BE2C (cell line): Measurements from ENCODE around the gene GNB2.
"Not testable (repeated sequence)": the region's sequence is repeated elsewhere in the genome, so short reads cannot be mapped to it uniquely, and the experiment has no call there.

ENCODE experiments used
- DNase-seq: peaks from one replicate; pipeline ENCODE4 v3.0.0-alpha.2; 2020
- H3K27me3 ChIP-seq: fragments of 250-450 bp; sonication (Bioruptor Pico); 2 replicates; pipeline ENCODE4 v1.5.1; 2020; ENCODE audit warnings: mild to moderate bottlenecking
- H3K36me3 ChIP-seq: fragments of 250-450 bp; sonication (Bioruptor Pico); 2 replicates; pipeline ENCODE4 v1.5.1; 2020; ENCODE audit warnings: mild to moderate bottlenecking
- H3K4me1 ChIP-seq: fragments of 250-450 bp; sonication (Bioruptor Pico); 2 replicates; pipeline ENCODE4 v1.5.1; 2020
- H3K4me3 ChIP-seq: 2 replicates; pipeline ENCODE4 v1.5.1; 2011; ENCODE audit warnings: low read depth, low read length
- H3K9me3 ChIP-seq: fragments of 250-450 bp; sonication (Bioruptor Pico); 2 replicates; pipeline ENCODE4 v1.5.1; 2020
- CTCF ChIP-seq: IDR thresholded peaks from 2 replicates; pipeline ENCODE4 v1.5.1; 2012; ENCODE audit warnings: mild to moderate bottlenecking, low read depth, low read length

Gene GNB2

GRCh38 chr7:100720671-100721504 is 47.3 kb downstream of the GNB2 start:
- peaks cover 61% of the 10 kb centered on the region for H3K27me3 ChIP-seq
- TF ChIP-seq CTCF, result no peak
- no peaks in the 10 kb centered on the region for H3K4me1 ChIP-seq
- H3K9me3 ChIP-seq, result no peaks in the 10 kb centered on the region
- DNase-seq, result no peak
- H3K4me3 ChIP-seq, result no peak overlapping the region
- no peaks in the 10 kb centered on the region for H3K36me3 ChIP-seq

GRCh38 chr7:100721505-100721812 is 47.9 kb downstream of the GNB2 start:
- Histone ChIP-seq H3K9me3 (no peaks in the 10 kb centered on the region), H3K4me3 (no peak overlapping the region), H3K4me1 (no peaks in the 10 kb centered on the region), H3K36me3 (no peaks in the 10 kb centered on the region), H3K27me3 (peaks cover 62% of the 10 kb centered on the region)
- no peak for TF ChIP-seq CTCF
- DNase-seq, result no peak

DNA sequence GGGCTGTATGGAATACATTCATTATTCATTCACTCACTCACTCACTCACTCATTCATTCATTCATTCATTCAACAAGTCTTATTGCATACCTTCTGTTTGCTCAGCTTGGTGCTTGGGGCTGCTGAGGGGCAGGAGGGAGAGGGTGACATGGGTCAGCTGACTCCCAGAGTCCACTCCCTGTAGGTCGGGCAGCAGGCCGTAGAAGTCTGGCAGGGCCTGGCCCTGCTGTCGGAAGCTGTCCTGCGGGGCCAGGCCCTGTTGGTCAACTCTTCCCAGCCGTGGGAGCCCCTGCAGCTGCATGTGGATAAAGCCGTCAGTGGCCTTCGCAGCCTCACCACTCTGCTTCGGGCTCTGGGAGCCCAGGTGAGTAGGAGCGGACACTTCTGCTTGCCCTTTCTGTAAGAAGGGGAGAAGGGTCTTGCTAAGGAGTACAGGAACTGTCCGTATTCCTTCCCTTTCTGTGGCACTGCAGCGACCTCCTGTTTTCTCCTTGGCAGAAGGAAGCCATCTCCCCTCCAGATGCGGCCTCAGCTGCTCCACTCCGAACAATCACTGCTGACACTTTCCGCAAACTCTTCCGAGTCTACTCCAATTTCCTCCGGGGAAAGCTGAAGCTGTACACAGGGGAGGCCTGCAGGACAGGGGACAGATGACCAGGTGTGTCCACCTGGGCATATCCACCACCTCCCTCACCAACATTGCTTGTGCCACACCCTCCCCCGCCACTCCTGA is 49.1 kb downstream of the GNB2 start:
- no peak for DNase-seq
- H3K27me3 ChIP-seq, result peaks cover 67% of the 10 kb centered on the region
- no peaks in the 10 kb centered on the region for H3K4me1 ChIP-seq
- H3K4me3 ChIP-seq, result no peak overlapping the region
- no peaks in the 10 kb centered on the region for H3K36me3 ChIP-seq
- TF ChIP-seq CTCF, result no peak
- H3K9me3 ChIP-seq, result no peaks in the 10 kb centered on the region

DNA sequence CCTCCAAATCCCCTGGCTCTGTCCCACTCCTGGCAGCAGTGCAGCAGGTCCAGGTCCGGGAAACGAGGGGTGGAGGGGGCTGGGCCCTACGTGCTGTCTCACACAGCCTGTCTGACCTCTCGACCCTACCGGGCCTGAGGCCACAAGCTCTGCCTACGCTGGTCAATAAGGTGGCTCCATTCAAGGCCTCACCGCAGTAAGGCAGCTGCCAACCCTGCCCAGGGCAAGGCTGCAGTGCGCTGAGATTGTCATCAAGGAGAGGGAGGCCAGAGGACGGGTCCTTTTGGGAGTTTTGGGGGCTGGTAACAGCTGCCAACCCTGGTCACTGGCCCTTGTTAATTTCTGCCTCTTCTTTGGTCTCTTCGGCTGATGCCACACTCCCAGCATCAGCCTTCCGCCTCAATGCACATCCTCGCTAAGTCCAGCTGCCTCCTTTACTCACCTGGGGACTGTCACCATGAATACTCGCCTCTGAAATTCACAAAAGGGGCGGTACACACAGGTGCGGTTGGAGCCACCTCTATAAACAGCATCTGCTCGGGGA is 50.3 kb downstream of the GNB2 start:
- no peak for TF ChIP-seq CTCF
- no peaks in the 10 kb centered on the region for H3K36me3 ChIP-seq
- H3K27me3 ChIP-seq, result peaks cover 63% of the 10 kb centered on the region
- no peaks in the 10 kb centered on the region for H3K9me3 ChIP-seq
- no peaks in the 10 kb centered on the region for H3K4me1 ChIP-seq
- H3K4me3 ChIP-seq, result no peak overlapping the region
- no peak for DNase-seq

DNA sequence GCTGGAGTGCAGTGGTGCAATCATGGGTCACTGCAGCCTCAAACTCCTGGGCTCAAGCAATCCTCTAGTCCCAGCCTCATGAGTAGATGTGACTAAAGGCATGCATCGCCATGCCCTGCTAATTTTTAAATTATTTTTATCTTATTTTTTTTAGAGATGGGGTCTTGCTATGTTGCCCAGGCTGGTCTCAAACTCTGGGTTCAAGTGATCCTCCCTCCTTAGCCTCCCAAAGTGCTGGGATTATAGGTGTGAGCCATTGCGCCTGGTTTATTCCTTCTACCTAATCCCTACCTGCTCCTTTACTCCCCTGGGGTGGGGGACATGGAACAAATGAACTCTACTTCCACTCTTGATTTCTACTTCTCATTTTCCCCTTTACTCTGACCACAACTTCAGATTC is 50.8 kb downstream of the GNB2 start:
- not testable (repeated sequence) for DNase-seq, H3K4me3 ChIP-seq, H3K9me3 ChIP-seq, H3K4me1 ChIP-seq, H3K36me3 ChIP-seq
- peaks cover 62% of the 10 kb centered on the region for H3K27me3 ChIP-seq

GRCh38 chr7:100726996-100727761 is 53.6 kb downstream of the GNB2 start:
- no peak for TF ChIP-seq CTCF
- no peaks in the 10 kb centered on the region for H3K4me1 ChIP-seq
- H3K9me3 ChIP-seq, result no peaks in the 10 kb centered on the region
- H3K4me3 ChIP-seq, result no peak overlapping the region
- peaks cover 36% of the 10 kb centered on the region for H3K27me3 ChIP-seq
- DNase-seq, result no peak
- no peaks in the 10 kb centered on the region for H3K36me3 ChIP-seq
